HepG2 (cell line): Measurements from ENCODE around the gene PCSK5. TPM values are rescaled to one million over a fixed set of nuclear protein-coding genes. Genes with fewer than 3 reads are reported as not detected.

ENCODE experiments used
- BORCS8-MEF2B ChIP-seq: sonication (generic); formaldehyde crosslinking; IDR thresholded peaks from 2 replicates; pipeline ENCODE4 v1.8.0; 2022; ENCODE audit warnings: mild to moderate bottlenecking, missing genetic modification reagents
- RBAK ChIP-seq: sonication (generic); formaldehyde crosslinking; IDR thresholded peaks from 2 replicates; pipeline ENCODE4 v1.5.1; 2020; ENCODE audit warnings: mild to moderate bottlenecking, missing genetic modification reagents
- RFXAP ChIP-seq: sonication (generic); formaldehyde crosslinking; IDR thresholded peaks from 2 replicates; pipeline ENCODE4 v1.4.0; 2020; ENCODE audit warnings: missing genetic modification reagents, borderline replicate concordance
- ZNF577 ChIP-seq: sonication (generic); formaldehyde crosslinking; IDR thresholded peaks from 2 replicates; pipeline ENCODE4 v1.4.0; 2020; ENCODE audit warnings: mild to moderate bottlenecking, low read depth, missing genetic modification reagents, borderline replicate concordance
- polyA plus RNA-seq, 8 experiments: library from polyadenylated mRNA; depleted of rRNA in 3 of 8; stranded (reverse) in 7 of 8; unstranded in 1 of 8; fragments of >200 nt; fragmentation: Illumina TruSeq in 4 of 8; extraction: Trizol in 4 of 8; gene quantifications; 2 replicates each; pipeline versions ENCODE4 v1.2.1 to v1.2.3, GENCODE V29; 2011 to 2016; ENCODE audit warnings: low read depth in 4 of 8, missing spikeins in 1 of 8, mixed read lengths in 1 of 8; ENCODE audit not compliant: insufficient read depth in 1 of 8
- total RNA-seq, 5 experiments: library from RNA; depleted of rRNA; stranded (reverse); fragments of >200 nt; fragmentation: Illumina TruSeq; extraction: Trizol; gene quantifications; 2 replicates each; pipeline ENCODE4 v1.2.3, GENCODE V29; 2016; ENCODE audit warnings: low read depth in 1 of 5
- TF ChIP-seq, protein P1 (sequence below): sonication (generic); formaldehyde crosslinking; IDR thresholded peaks from 2 replicates; pipeline ENCODE4 v1.4.0; 2020; ENCODE audit warnings: missing genetic modification reagents, borderline replicate concordance
- TF ChIP-seq, protein P2 (sequence below): IDR thresholded peaks from 2 replicates; pipeline ENCODE4 v1.6.1; 2016; ENCODE audit warnings: missing compliant biosample characterization, missing genetic modification reagents, borderline replicate concordance
- TF ChIP-seq, protein P3 (sequence below), 2 experiments: sonication (generic) in 1 of 2; formaldehyde crosslinking in 1 of 2; IDR thresholded peaks; 2 replicates each; pipeline versions ENCODE4 v1.6.1 to v1.9.0; 2014 to 2022; ENCODE audit warnings: antibody characterized with exemption in 1 of 2, borderline replicate concordance in 1 of 2, inconsistent platforms in 1 of 2, low read depth in 1 of 2, missing genetic modification reagents in 1 of 2

Gene PCSK5
- total and polyA plus RNA-seq, 2 of the 13 experiments (the other 11 are each of a cell fraction or from before 2014, with no cell fraction given): 0.55 to 0.66 TPM

DNA sequence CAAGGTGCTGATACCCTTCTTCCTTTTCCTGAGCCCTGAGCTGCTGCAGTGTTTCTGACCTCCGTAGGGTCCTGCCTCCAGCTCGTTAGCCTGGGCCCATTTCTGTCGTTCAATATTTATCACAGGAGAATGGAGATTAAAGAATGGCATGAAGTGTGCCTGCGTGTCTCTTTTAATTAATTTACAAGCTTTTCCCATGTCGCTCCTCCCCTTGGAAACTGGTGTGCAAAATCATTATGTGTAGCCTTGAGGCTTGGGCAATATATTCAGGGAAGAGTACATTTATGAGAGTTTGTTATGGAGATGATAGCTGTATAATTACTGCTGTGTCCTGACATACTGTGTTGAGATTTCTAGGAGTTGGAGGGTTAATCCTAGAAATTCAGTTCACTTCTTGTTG, 99.7 kb downstream of the PCSK5 start (continued):
- TF ChIP-seq RBAK (CRISPR knock-in tag) (no peak), RFXAP (CRISPR knock-in tag) (no peak), BORCS8-MEF2B (CRISPR knock-in tag) (no peak), ZNF577 (CRISPR knock-in tag) (no peak)
- TF ChIP-seq, protein P1, sequence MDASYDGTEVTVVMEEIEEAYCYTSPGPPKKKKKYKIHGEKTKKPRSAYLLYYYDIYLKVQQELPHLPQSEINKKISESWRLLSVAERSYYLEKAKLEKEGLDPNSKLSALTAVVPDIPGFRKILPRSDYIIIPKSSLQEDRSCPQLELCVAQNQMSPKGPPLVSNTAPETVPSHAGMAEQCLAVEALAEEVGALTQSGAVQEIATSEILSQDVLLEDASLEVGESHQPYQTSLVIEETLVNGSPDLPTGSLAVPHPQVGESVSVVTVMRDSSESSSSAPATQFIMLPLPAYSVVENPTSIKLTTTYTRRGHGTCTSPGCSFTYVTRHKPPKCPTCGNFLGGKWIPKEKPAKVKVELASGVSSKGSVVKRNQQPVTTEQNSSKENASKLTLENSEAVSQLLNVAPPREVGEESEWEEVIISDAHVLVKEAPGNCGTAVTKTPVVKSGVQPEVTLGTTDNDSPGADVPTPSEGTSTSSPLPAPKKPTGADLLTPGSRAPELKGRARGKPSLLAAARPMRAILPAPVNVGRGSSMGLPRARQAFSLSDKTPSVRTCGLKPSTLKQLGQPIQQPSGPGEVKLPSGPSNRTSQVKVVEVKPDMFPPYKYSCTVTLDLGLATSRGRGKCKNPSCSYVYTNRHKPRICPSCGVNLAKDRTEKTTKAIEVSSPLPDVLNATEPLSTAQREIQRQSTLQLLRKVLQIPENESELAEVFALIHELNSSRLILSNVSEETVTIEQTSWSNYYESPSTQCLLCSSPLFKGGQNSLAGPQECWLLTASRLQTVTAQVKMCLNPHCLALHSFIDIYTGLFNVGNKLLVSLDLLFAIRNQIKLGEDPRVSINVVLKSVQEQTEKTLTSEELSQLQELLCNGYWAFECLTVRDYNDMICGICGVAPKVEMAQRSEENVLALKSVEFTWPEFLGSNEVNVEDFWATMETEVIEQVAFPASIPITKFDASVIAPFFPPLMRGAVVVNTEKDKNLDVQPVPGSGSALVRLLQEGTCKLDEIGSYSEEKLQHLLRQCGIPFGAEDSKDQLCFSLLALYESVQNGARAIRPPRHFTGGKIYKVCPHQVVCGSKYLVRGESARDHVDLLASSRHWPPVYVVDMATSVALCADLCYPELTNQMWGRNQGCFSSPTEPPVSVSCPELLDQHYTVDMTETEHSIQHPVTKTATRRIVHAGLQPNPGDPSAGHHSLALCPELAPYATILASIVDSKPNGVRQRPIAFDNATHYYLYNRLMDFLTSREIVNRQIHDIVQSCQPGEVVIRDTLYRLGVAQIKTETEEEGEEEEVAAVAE (CRISPR knock-in tag): no peak
- TF ChIP-seq, protein P2, sequence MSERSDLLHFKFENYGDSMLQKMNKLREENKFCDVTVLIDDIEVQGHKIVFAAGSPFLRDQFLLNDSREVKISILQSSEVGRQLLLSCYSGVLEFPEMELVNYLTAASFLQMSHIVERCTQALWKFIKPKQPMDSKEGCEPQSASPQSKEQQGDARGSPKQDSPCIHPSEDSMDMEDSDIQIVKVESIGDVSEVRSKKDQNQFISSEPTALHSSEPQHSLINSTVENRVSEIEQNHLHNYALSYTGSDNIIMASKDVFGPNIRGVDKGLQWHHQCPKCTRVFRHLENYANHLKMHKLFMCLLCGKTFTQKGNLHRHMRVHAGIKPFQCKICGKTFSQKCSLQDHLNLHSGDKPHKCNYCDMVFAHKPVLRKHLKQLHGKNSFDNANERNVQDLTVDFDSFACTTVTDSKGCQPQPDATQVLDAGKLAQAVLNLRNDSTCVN (CRISPR knock-in tag): no peak
- TF ChIP-seq, protein P3, sequence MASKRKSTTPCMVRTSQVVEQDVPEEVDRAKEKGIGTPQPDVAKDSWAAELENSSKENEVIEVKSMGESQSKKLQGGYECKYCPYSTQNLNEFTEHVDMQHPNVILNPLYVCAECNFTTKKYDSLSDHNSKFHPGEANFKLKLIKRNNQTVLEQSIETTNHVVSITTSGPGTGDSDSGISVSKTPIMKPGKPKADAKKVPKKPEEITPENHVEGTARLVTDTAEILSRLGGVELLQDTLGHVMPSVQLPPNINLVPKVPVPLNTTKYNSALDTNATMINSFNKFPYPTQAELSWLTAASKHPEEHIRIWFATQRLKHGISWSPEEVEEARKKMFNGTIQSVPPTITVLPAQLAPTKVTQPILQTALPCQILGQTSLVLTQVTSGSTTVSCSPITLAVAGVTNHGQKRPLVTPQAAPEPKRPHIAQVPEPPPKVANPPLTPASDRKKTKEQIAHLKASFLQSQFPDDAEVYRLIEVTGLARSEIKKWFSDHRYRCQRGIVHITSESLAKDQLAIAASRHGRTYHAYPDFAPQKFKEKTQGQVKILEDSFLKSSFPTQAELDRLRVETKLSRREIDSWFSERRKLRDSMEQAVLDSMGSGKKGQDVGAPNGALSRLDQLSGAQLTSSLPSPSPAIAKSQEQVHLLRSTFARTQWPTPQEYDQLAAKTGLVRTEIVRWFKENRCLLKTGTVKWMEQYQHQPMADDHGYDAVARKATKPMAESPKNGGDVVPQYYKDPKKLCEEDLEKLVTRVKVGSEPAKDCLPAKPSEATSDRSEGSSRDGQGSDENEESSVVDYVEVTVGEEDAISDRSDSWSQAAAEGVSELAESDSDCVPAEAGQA (IDR thresholded peaks at IDR 0.05; ENCODE audit: low read depth): no peak
- TF ChIP-seq, protein P3 (CRISPR knock-in tag; IDR thresholded peaks at IDR 0.05; ENCODE audit: borderline replicate concordance): no peak
